CD4-positive, alpha-beta T cell (primary cell): ENCODE data around the gene KRTAP9-6. TPM values are rescaled to one million over a fixed set of nuclear protein-coding genes. Genes with fewer than 3 reads are reported as not detected.

ENCODE experiments used
- ATAC-seq: fragments of 200-7000 bp; cut with Tn5 transposase; one replicate; pipeline ENCODE4 v1.10.0; 2022; ENCODE audit warnings: mild to moderate bottlenecking; ENCODE audit not compliant: poor library complexity
- CTCF ChIA-PET: fragments of 350-600 bp; sonication (Branson Sonifier 250); formaldehyde crosslinking; loops from one replicate; lab custom pipeline; 2021; ENCODE audit warnings: antibody characterized with exemption, inconsistent platforms; lab: Charles Lee
- POLR2A ChIA-PET: fragments of 350-600 bp; sonication (Branson Sonifier 250); formaldehyde crosslinking; loops from one replicate; lab custom pipeline; 2021; ENCODE audit warnings: antibody characterized with exemption, inconsistent platforms; lab: Charles Lee
- DNase-seq, 14 experiments: peaks; one replicate each; pipeline ENCODE4 v3.0.0-alpha.2; 2013 to 2020; ENCODE audit warnings: mixed read lengths in 2 of 14
- H3K27ac ChIP-seq, 2 donors: one replicate each; pipeline versions ENCODE4 v1.5.1 to v1.7.0; 2013; ENCODE audit warnings: low read length in 2 of 2, low read depth in 1 of 2, mild to moderate bottlenecking in 1 of 2
- H3K27me3 ChIP-seq, 2 experiments: 1 replicate in 1 of 2; 2 replicates in 1 of 2; pipeline versions ENCODE4 v1.6.1 to v1.7.0; 2013; ENCODE audit warnings: low read length in 2 of 2, control low read depth in 1 of 2, mild to moderate bottlenecking in 1 of 2, moderate library complexity in 1 of 2; ENCODE audit not compliant: insufficient read depth in 2 of 2, control insufficient read depth in 1 of 2
- H3K36me3 ChIP-seq: one replicate; pipeline ENCODE4 v1.6.1; 2013; ENCODE audit warnings: low read length, control low read depth; ENCODE audit not compliant: insufficient read depth
- H3K4me1 ChIP-seq: one replicate; pipeline ENCODE4 v1.6.1; 2013; ENCODE audit warnings: low read length, control low read depth; ENCODE audit not compliant: insufficient read depth
- H3K4me3 ChIP-seq: one replicate; pipeline ENCODE4 v1.5.1; 2013; ENCODE audit warnings: mild to moderate bottlenecking, low read length, moderate library complexity
- H3K9me3 ChIP-seq, 2 experiments: 1 replicate in 1 of 2; 2 replicates in 1 of 2; pipeline versions ENCODE4 v1.6.1 to v1.7.0; 2013; ENCODE audit warnings: low read length in 2 of 2, mild to moderate bottlenecking in 2 of 2, control low read depth in 1 of 2, moderate library complexity in 1 of 2; ENCODE audit not compliant: control insufficient read depth in 1 of 2, insufficient read depth in 1 of 2
- H3K27ac Mint-ChIP-seq: one replicate; pipeline ENCODE4 v1.8.0; 2020; ENCODE audit warnings: mixed read lengths
- H3K27me3 Mint-ChIP-seq: one replicate; pipeline ENCODE4 v1.8.0; 2021; ENCODE audit warnings: mixed read lengths
- H3K36me3 Mint-ChIP-seq: one replicate; pipeline ENCODE4 v1.8.0; 2021; ENCODE audit warnings: low read depth, mixed read lengths
- H3K4me1 Mint-ChIP-seq: one replicate; pipeline ENCODE4 v1.8.0; 2021; ENCODE audit warnings: low read depth, mixed read lengths
- H3K4me3 Mint-ChIP-seq: one replicate; pipeline ENCODE4 v1.8.0; 2020; ENCODE audit warnings: mild to moderate bottlenecking, mixed read lengths
- H3K9me3 Mint-ChIP-seq: one replicate; pipeline ENCODE4 v1.8.0; 2020; ENCODE audit warnings: mixed read lengths
- CTCF ChIP-seq: fragments of 200-600 bp; IDR thresholded peaks from one replicate; pipeline ENCODE4 v1.8.0; 2022; ENCODE audit warnings: antibody characterized with exemption, mild to moderate bottlenecking
- intact Hi-C, 2 experiments: fragments of 100-400 bp; cut with DNase I in 1 of 2; cut with micrococcal nuclease in 1 of 2; formaldehyde crosslinking; loops; one replicate each; pipeline versions ENCODE4 v1.15.1 to v1.9.0; 2023 to 2025; cut with DNase I, micrococcal nuclease
- total RNA-seq, 174 experiments: library from RNA in 2 of 174; stranded (reverse) in 2 of 174; gene quantifications; one replicate each; pipeline ENCODE4 v1.2.3 and lab custom pipeline; 2021 to 2026

Gene KRTAP9-6
- total RNA-seq, 2 experiments from 2014 or later: not detected

GRCh38 chr17:41315204-41315794 is 50.1 kb downstream of the KRTAP9-6 start, which contains the start of gene KRTAP17-1:
Gene KRTAP17-1 (minus strand): TSS chr17:41315710. CDS start chr17:41315650, 60 bp downstream.
- Mint-ChIP-seq H3K27ac (no peak within 1 kb of the TSS), H3K36me3 (no peaks in the 10 kb centered on the region), H3K27me3 (no peaks in the 10 kb centered on the region), H3K4me3 (no peak within 1 kb of the TSS), H3K9me3 (peaks cover 9% of the 10 kb centered on the region), H3K4me1 (peaks cover 26% of the 10 kb centered on the region)
- H3K36me3 ChIP-seq: no peaks in the 10 kb centered on the region
- DNase-seq: no peak
- CTCF ChIA-PET: no interaction called here
- POLR2A ChIA-PET: no interaction called here
- no peak for ATAC-seq
- H3K4me3 ChIP-seq: no peak within 1 kb of the TSS
- peaks cover 18% of the 10 kb centered on the region for H3K4me1 ChIP-seq
- no peak for TF ChIP-seq CTCF
- H3K27me3 ChIP-seq: no peaks in the 10 kb centered on the region
- H3K27ac ChIP-seq: no peak within 1 kb of the TSS
- intact Hi-C loops: no loop called here
- H3K9me3 ChIP-seq: no peaks in the 10 kb centered on the region

Other genes with a start within 250 kb of the KRTAP9-6 start
- not detected for gene KRTAP1-5, start 238.2 kb upstream of the KRTAP9-6 start, total RNA-seq
- not detected for gene KRTAP1-4, start 235.2 kb upstream of the KRTAP9-6 start, total RNA-seq
- gene KRTAP1-3, start 230.5 kb upstream of the KRTAP9-6 start, total RNA-seq: not detected
- gene KRTAP1-1, start 223.9 kb upstream of the KRTAP9-6 start, total RNA-seq: not detected
- not detected for gene KRTAP2-1, start 218.1 kb upstream of the KRTAP9-6 start, total RNA-seq
- not detected for gene KRTAP2-2, start 210.1 kb upstream of the KRTAP9-6 start, total RNA-seq
- gene KRTAP2-3, start 205.3 kb upstream of the KRTAP9-6 start, total RNA-seq: not detected
- gene KRTAP2-4, start 199.5 kb upstream of the KRTAP9-6 start, total RNA-seq: not detected
- not detected for gene KRTAP4-7, start 181.2 kb upstream of the KRTAP9-6 start, total RNA-seq
- not detected for gene KRTAP4-8, start 167.2 kb upstream of the KRTAP9-6 start, total RNA-seq
- gene KRTAP4-16, start 163.2 kb upstream of the KRTAP9-6 start, total RNA-seq: not detected
- gene KRTAP4-9, start 160.0 kb upstream of the KRTAP9-6 start, total RNA-seq: not detected
- gene KRTAP4-11, start 147.0 kb upstream of the KRTAP9-6 start, total RNA-seq: not detected
- not detected for gene KRTAP4-12, start 141.2 kb upstream of the KRTAP9-6 start, total RNA-seq
- gene KRTAP4-6, start 124.8 kb upstream of the KRTAP9-6 start, total RNA-seq: not detected
- gene KRTAP4-5, start 115.6 kb upstream of the KRTAP9-6 start, total RNA-seq: not detected
- not detected for gene KRTAP4-4, start 104.6 kb upstream of the KRTAP9-6 start, total RNA-seq
- gene KRTAP4-3, start 97.2 kb upstream of the KRTAP9-6 start, total RNA-seq: not detected
- gene KRTAP4-2, start 87.2 kb upstream of the KRTAP9-6 start, total RNA-seq: not detected
- gene KRTAP4-1, start 80.5 kb upstream of the KRTAP9-6 start, total RNA-seq: not detected
- not detected for gene KRTAP9-1, start 75.5 kb upstream of the KRTAP9-6 start, total RNA-seq
- gene KRTAP9-2, start 38.7 kb upstream of the KRTAP9-6 start, total RNA-seq: not detected
- gene KRTAP9-3, start 32.9 kb upstream of the KRTAP9-6 start, total RNA-seq: not detected
- gene KRTAP9-8, start 27.4 kb upstream of the KRTAP9-6 start, total RNA-seq: not detected
- not detected for gene KRTAP9-4, start 15.7 kb upstream of the KRTAP9-6 start, total RNA-seq
- gene KRTAP9-9, start 10.0 kb upstream of the KRTAP9-6 start, total RNA-seq: not detected
- gene KRTAP9-7, start 10.3 kb downstream of the KRTAP9-6 start, total RNA-seq: not detected
- gene KRTAP29-1, start 37.5 kb downstream of the KRTAP9-6 start, total RNA-seq: not detected
- 1 to 10 TPM; 1.0 to 1.1 TPM for gene KRTAP16-1, start 43.9 kb downstream of the KRTAP9-6 start, total RNA-seq
- not detected for gene KRTAP17-1, start 50.3 kb downstream of the KRTAP9-6 start, total RNA-seq
- gene KRT33A, start 85.5 kb downstream of the KRTAP9-6 start, total RNA-seq: not detected
- gene KRT33B, start 104.4 kb downstream of the KRTAP9-6 start, total RNA-seq: not detected
- not detected for gene KRT34, start 116.9 kb downstream of the KRTAP9-6 start, total RNA-seq
- not detected for gene KRT31, start 132.2 kb downstream of the KRTAP9-6 start, total RNA-seq
- gene KRT37, start 159.2 kb downstream of the KRTAP9-6 start, total RNA-seq: not detected
- not detected for gene KRT38, start 175.6 kb downstream of the KRTAP9-6 start, total RNA-seq
- not detected for gene KRT32, start 202.0 kb downstream of the KRTAP9-6 start, total RNA-seq
- gene KRT35, start 215.8 kb downstream of the KRTAP9-6 start, total RNA-seq: not detected
- not detected for gene KRT36, start 224.5 kb downstream of the KRTAP9-6 start, total RNA-seq
- gene KRT13, start 240.2 kb downstream of the KRTAP9-6 start, total RNA-seq: not detected